Stimulated activated memory B cell treated with anti-CD40 and anti-IgM and Interleukin-4, amounts not matched to agents 10 μg/mL and 1 μg/mL and 100 μg/mL, for 72 hours (primary cell): Measurements from ENCODE around the gene ANO9.

Source experiments
- ATAC-seq: fragments of 150-1000 bp; cut with Tn5 transposase; 2 replicates; pipeline ENCODE4 v1.10.0; 2021
- H3K27ac Mint-ChIP-seq: one replicate; pipeline ENCODE4 v1.8.0; 2022; ENCODE audit warnings: mild to moderate bottlenecking, mixed read lengths
- H3K27me3 Mint-ChIP-seq: one replicate; pipeline ENCODE4 v1.8.0; 2022; ENCODE audit warnings: mixed read lengths
- H3K36me3 Mint-ChIP-seq: one replicate; pipeline ENCODE4 v1.8.0; 2022; ENCODE audit warnings: mixed read lengths
- H3K4me1 Mint-ChIP-seq: one replicate; pipeline ENCODE4 v1.8.0; 2022; ENCODE audit warnings: mixed read lengths
- H3K4me3 Mint-ChIP-seq: one replicate; pipeline ENCODE4 v1.8.0; 2022; ENCODE audit warnings: mild to moderate bottlenecking, moderate library complexity, mixed read lengths
- H3K9me3 Mint-ChIP-seq: one replicate; pipeline ENCODE4 v1.8.0; 2022; ENCODE audit warnings: mixed read lengths

The ANO9 gene

GRCh38 chr11:375065-376025 is 66.5 kb downstream of the ANO9 start:
- H3K27ac Mint-ChIP-seq = no peak overlapping the region
- H3K27me3 Mint-ChIP-seq = peaks cover 54% of the 10 kb centered on the region
- H3K36me3 Mint-ChIP-seq = no peaks in the 10 kb centered on the region
- H3K4me1 Mint-ChIP-seq = peaks cover 8% of the 10 kb centered on the region
- no peak for ATAC-seq
- no peaks in the 10 kb centered on the region for H3K9me3 Mint-ChIP-seq
- H3K4me3 Mint-ChIP-seq = no peak overlapping the region

DNA sequence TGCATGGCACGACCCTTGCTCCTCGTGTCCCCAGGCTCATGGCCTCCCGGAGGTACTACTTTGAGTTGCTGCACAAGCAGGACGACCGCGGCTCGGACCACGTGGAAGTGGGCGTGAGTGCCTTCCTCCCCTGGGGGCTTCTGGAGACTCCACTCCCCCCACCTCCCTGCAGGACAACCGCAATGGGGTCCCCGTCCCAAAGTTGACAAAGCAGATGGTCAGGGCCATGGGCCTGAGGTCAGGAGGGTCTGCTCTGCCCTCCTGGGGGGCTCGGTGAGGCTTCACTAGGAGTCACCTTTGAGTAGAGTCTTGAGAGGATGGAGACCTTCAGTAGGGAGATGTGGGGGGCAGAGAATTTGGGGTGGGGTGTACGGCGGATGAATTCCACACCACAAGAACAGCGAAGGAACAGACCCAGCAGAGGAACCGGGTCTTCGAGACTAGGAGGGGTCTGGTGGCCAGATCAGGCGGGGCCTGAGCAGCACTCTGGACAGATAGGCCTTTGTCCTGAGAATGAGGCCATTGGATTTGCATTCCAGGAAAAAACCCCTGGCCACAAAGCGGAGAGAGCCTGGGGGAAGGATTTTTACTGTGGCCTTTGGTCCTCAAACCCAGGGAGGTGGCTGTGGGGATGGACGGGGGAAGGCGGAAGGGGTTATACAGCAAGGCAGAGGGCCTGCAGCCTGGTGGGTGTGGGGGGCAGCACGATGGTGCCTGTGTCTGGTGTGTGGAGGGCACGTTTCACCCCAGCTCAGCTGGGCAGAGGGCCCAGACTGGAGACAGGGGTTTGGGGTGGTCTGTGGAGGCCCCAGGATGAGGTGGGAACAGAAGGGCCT is 67.9 kb downstream of the ANO9 start:
- H3K4me1 Mint-ChIP-seq = peaks cover 11% of the 10 kb centered on the region
- peaks cover 54% of the 10 kb centered on the region for H3K27me3 Mint-ChIP-seq
- H3K27ac Mint-ChIP-seq = no peak overlapping the region
- no peak overlapping the region for H3K4me3 Mint-ChIP-seq
- H3K36me3 Mint-ChIP-seq = no peaks in the 10 kb centered on the region
- ATAC-seq = no peak
- no peaks in the 10 kb centered on the region for H3K9me3 Mint-ChIP-seq

DNA sequence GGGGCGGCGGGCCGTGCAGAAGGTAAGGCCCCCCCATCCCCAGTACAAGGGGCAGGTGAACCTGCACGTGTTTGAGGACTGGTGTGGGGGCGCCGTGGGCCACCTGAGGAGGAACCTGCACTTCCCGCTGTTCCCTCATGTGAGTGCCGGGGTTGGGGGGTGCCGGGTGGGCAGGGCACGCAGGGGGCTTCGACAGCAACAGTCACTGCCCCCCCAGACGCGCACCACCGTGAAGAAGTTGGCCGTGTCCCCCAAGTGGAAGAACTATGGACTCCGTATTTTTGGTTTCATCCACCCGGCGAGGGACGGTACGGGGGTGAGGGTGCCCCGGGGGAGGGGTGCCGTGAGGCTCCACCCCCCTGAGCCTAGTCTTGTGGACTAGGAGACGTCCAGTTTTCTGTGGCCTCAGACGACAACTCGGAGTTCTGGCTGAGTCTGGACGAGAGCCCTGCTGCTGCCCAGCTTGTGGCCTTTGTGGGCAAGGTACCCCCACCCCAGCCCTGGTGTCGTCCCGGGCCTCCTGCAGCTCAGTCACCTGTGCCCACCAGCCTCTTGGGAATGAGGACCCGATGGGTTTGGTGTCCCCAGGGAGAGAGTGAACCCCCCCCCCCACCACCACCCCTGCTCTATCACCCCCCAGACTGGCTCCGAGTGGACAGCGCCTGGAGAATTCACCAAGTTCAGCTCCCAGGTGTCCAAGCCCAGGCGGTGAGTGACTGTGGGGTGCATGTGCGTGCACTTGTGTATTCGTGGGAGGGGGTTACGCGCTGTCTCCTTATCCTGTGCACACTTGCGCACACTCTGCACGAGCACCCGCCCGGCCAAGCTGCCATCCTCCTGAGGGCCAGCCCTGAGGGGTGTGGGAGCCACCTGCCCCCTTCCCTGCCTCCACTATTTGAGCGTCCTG is 68.7 kb downstream of the ANO9 start:
- peaks cover 17% of the 10 kb centered on the region for H3K4me1 Mint-ChIP-seq

DNA sequence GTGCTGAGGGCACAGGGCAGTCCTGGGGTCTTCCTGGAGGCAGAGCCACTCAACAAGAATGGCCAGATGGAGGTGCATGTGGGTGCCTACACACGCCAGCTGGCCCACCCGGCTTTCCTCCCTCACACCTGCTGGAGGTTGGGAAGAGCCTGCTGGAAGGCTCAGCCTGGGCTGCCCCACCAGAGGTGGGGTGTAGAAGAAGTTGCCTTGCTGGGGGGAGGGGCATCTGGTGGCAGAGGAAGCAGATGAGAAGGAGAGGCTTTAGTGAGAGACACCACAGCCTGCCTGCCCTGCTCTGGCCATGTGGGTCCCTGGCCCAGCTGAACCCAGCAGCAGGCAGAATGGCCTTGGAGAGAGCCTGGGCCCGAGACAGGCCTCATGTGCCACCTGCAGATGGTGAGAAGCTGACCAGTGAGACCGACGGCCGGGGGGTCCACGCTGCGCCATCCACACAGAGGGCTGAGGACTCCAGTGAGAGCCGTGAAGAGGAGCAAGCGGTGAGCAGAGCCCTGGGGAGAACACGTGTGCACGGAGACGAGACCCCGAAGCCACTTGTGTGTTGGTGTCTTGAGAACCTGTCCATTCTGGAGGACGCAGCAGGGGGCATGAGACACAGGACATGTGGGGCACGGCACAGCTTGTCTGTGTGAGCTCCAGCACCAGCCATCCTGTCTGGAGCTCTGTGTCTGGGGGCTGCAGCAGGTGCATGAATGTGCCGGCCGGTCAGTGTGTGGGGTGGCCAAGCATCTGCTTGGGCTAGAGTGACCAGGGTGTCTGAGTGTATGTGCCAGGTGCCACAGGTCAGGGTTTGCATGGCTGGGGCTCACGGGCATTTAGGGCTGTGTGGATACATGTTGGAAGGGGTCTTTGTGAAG is 69.9 kb downstream of the ANO9 start:
- Mint-ChIP-seq H3K4me1 (peaks cover 17% of the 10 kb centered on the region), H3K36me3 (no peaks in the 10 kb centered on the region), H3K4me3 (no peak overlapping the region), H3K9me3 (no peaks in the 10 kb centered on the region), H3K27me3 (peaks cover 57% of the 10 kb centered on the region), H3K27ac (no peak overlapping the region)
- no peak for ATAC-seq

More for the DNA sequence above, 68.7 kb downstream of the ANO9 start:
- no peaks in the 10 kb centered on the region for H3K36me3 Mint-ChIP-seq
- no peak overlapping the region for H3K4me3 Mint-ChIP-seq
- no peak overlapping the region for H3K27ac Mint-ChIP-seq
- H3K9me3 Mint-ChIP-seq = no peaks in the 10 kb centered on the region
- peaks cover 54% of the 10 kb centered on the region for H3K27me3 Mint-ChIP-seq
- no peak for ATAC-seq

DNA sequence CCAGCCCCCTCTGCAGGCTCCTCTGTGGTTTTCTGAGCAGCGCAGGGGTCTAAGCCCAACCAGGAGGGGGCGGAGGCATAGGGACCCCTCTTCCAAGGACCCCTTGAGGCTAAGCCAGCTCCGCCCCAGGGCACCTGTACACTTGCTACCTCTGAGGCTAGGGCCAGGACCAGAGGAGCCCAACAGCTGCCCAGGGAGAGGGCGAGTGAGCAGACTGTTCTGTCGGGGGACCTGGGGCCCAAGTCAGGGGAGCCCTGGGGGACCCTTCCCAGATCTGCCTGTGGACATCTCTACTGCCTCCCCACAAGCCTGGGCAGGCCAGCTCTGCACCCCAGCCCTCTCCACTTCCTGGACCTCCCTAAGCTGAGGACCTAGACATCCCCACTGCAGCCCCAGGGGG is 70.8 kb downstream of the ANO9 start:
- H3K4me1 Mint-ChIP-seq = peaks cover 17% of the 10 kb centered on the region
- peaks cover 66% of the 10 kb centered on the region for H3K27me3 Mint-ChIP-seq
- ATAC-seq = peak; percentile 2
- no peak overlapping the region for H3K4me3 Mint-ChIP-seq
- H3K27ac Mint-ChIP-seq = no peak overlapping the region
- no peaks in the 10 kb centered on the region for H3K9me3 Mint-ChIP-seq
- no peaks in the 10 kb centered on the region for H3K36me3 Mint-ChIP-seq

- no peak for ATAC-seq
- no peaks in the 10 kb centered on the region for H3K9me3 Mint-ChIP-seq
- no peak overlapping the region for H3K4me3 Mint-ChIP-seq
- H3K27me3 Mint-ChIP-seq = peaks cover 71% of the 10 kb centered on the region
- no peaks in the 10 kb centered on the region for H3K36me3 Mint-ChIP-seq
- peaks cover 17% of the 10 kb centered on the region for H3K4me1 Mint-ChIP-seq
- no peak overlapping the region for H3K27ac Mint-ChIP-seq
Measured at GRCh38 chr11:370070-370941, 71.5 kb downstream of the ANO9 start.

DNA sequence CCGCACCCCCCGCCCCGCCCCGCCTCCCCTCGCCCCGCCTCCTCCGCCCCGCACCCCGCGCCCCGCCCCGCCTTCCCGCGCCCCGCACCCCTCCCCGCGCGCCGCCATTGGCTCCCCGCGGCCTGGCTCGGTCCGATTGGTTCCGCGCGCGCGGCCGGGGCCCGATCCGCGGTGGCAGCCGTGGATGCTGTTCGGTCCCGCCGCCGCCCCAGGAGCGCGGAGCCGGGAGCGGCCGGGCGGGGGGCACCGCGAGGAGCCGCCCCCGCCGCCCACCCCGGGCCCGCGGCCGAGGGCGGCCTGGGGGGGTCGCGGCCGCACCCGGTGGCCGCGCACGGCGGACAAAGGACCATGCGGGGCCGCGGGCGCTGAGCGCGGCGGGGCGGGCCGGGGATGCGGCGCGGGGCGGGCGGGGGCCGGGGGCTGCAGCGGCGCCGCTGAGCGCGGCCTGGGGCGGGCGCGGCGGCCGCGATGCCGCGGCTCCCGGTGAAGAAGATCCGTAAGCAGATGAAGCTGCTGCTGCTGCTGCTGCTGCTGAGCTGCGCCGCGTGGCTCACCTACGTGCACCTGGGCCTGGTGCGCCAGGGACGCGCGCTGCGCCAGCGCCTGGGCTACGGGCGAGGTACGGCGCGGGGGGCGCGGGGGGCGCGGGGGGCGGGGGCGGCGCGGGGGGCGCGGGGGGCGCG is 72.3 kb downstream of the ANO9 start, which contains the start of gene B4GALNT4:
B4GALNT4 (plus strand) TSS at position 164 of the 683 bp plus-strand sequence; CDS start at position 469, 305 bp downstream.
- Mint-ChIP-seq H3K36me3 (no peaks in the 10 kb centered on the region), H3K4me1 (peaks cover 20% of the 10 kb centered on the region), H3K9me3 (no peaks in the 10 kb centered on the region), H3K4me3 (peak within 1 kb of the TSS; percentile 74), H3K27ac (no peak within 1 kb of the TSS), H3K27me3 (peaks cover 76% of the 10 kb centered on the region)
- no peak for ATAC-seq

- H3K4me3 Mint-ChIP-seq = peak overlapping the region; percentile 74
- H3K9me3 Mint-ChIP-seq = no peaks in the 10 kb centered on the region
- H3K36me3 Mint-ChIP-seq = no peaks in the 10 kb centered on the region
- no peak for ATAC-seq
- peaks cover 21% of the 10 kb centered on the region for H3K4me1 Mint-ChIP-seq
- no peak overlapping the region for H3K27ac Mint-ChIP-seq
- H3K27me3 Mint-ChIP-seq = peaks cover 74% of the 10 kb centered on the region
Measured at GRCh38 chr11:368414-369335, 73.1 kb downstream of the ANO9 start.

GRCh38 chr11:367956-368413 is 73.8 kb downstream of the ANO9 start:
- no peak overlapping the region for H3K27ac Mint-ChIP-seq
- no peaks in the 10 kb centered on the region for H3K36me3 Mint-ChIP-seq

More at GRCh38 chr11:367956-368413, 73.8 kb downstream of the ANO9 start:
- no peak for ATAC-seq
- Mint-ChIP-seq H3K4me3 (no peak overlapping the region), H3K4me1 (peaks cover 21% of the 10 kb centered on the region), H3K27me3 (peaks cover 70% of the 10 kb centered on the region), H3K9me3 (no peaks in the 10 kb centered on the region)
